ENCODE measurements around the gene ANKHD1.
"Not testable (repeated sequence)": the region's sequence is repeated elsewhere in the genome, so short reads cannot be mapped to it uniquely, and the experiment has no call there.

Gene ANKHD1

DNA sequence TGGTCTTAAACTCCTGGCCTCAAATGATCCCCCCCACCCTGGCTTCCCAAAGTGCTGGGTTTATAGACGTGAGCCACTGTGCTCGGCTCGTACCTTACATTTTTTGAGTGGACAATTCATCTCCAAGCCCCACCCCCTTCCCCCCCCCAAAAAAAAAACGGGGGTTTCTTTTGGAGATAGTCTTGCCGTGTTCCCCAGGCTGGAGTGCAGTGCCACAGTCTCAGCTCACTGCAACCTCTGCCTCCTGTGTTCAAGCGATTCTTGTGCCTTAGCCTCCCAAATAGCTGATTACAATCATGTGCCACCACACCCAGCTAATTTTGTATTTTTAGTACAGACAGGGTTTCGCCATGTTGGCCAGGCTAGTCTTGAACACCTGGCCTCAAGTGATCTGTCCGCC, 31.3 kb downstream of the ANKHD1 start:
- TF ChIP-seq GABPA (IDR thresholded peaks at IDR 0.05; ENCODE audit: low read depth) (no peak), POLR2AphosphoS5 (IDR thresholded peaks at IDR 0.05; ENCODE audit: low read depth) (no peak), SPI1 (IDR thresholded peaks at IDR 0.05; ENCODE audit: borderline replicate concordance, low read depth) (no peak)
- TF ChIP-seq, protein P1, sequence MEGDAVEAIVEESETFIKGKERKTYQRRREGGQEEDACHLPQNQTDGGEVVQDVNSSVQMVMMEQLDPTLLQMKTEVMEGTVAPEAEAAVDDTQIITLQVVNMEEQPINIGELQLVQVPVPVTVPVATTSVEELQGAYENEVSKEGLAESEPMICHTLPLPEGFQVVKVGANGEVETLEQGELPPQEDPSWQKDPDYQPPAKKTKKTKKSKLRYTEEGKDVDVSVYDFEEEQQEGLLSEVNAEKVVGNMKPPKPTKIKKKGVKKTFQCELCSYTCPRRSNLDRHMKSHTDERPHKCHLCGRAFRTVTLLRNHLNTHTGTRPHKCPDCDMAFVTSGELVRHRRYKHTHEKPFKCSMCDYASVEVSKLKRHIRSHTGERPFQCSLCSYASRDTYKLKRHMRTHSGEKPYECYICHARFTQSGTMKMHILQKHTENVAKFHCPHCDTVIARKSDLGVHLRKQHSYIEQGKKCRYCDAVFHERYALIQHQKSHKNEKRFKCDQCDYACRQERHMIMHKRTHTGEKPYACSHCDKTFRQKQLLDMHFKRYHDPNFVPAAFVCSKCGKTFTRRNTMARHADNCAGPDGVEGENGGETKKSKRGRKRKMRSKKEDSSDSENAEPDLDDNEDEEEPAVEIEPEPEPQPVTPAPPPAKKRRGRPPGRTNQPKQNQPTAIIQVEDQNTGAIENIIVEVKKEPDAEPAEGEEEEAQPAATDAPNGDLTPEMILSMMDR (IDR thresholded peaks at IDR 0.05; ENCODE audit: insufficient read depth, low read length) = no peak
- TF ChIP-seq, protein P2, sequence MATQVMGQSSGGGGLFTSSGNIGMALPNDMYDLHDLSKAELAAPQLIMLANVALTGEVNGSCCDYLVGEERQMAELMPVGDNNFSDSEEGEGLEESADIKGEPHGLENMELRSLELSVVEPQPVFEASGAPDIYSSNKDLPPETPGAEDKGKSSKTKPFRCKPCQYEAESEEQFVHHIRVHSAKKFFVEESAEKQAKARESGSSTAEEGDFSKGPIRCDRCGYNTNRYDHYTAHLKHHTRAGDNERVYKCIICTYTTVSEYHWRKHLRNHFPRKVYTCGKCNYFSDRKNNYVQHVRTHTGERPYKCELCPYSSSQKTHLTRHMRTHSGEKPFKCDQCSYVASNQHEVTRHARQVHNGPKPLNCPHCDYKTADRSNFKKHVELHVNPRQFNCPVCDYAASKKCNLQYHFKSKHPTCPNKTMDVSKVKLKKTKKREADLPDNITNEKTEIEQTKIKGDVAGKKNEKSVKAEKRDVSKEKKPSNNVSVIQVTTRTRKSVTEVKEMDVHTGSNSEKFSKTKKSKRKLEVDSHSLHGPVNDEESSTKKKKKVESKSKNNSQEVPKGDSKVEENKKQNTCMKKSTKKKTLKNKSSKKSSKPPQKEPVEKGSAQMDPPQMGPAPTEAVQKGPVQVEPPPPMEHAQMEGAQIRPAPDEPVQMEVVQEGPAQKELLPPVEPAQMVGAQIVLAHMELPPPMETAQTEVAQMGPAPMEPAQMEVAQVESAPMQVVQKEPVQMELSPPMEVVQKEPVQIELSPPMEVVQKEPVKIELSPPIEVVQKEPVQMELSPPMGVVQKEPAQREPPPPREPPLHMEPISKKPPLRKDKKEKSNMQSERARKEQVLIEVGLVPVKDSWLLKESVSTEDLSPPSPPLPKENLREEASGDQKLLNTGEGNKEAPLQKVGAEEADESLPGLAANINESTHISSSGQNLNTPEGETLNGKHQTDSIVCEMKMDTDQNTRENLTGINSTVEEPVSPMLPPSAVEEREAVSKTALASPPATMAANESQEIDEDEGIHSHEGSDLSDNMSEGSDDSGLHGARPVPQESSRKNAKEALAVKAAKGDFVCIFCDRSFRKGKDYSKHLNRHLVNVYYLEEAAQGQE (IDR thresholded peaks at IDR 0.05; ENCODE audit: insufficient replicate concordance, low read depth) = no peak
- H3K4me3 ChIP-seq (replicated peaks; ENCODE audit: insufficient read depth, low read length) = no peak overlapping the region
- no peaks in the 10 kb centered on the region for H3K27me3 ChIP-seq (ENCODE audit: insufficient read depth, poor library complexity, severe bottlenecking)
- no peak overlapping the region for H3K27ac ChIP-seq (replicated peaks)
- no peak for DNase-seq (ENCODE audit: low read depth in 1 of 2, low spot score in 1 of 2)

DNA sequence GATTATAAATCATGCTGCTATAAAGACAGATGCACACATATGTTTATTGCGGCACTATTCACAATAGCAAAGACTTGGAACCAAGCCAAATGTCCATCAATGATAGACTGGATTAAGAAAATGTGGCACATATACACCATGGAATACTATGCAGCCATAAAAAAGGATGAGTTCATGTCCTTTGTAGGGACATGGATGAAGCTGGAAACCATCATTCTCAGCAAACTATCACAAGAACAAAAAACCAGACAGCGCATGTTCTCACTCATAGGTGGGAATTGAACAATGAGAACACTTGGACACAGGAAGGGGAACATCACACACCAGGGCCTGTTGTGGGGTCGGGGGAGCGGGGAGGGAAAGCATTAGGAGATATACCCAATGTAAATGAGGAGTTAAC, 55.7 kb downstream of the ANKHD1 start:
- not testable (repeated sequence) for H3K27me3 ChIP-seq (ENCODE audit: insufficient read depth, poor library complexity, severe bottlenecking); DNase-seq (ENCODE audit: low read depth in 1 of 2, low spot score in 1 of 2); H3K27ac ChIP-seq (replicated peaks); H3K4me3 ChIP-seq (replicated peaks; ENCODE audit: insufficient read depth, low read length)

DNA sequence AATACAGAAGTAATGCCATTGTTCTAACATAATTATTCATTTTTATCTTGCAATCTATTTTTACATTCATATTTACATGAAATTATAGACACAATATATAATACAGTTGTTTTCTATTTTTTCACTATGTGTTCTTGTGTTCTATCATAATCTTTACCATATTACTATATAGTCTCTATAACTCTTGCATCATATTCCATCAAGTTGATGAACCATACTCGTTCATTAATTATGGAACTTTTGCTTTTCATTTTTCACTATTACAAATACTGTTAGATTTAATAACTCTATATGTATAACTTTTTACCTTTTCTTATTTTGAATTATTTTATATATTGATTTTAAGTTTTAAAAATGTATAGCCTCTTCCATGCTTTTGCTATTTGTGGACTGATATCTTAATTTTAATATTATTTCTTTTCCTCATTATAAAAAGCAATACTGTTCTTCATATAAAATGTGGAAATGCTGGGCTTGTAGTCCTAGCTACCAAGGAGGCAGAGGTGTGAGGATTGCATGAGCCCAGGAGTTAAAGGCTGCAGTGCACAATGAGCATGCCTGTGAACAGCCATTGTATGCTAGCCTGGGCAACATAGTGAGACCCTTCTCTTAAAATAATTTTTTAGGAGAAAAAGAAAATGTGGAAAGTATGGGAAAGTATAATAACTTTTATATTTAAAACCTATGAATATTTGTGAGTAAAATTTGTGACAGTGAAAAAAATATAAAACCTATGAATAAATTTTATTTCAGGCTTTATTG, 65.5 kb downstream of the ANKHD1 start:
- Histone ChIP-seq H3K4me3 (replicated peaks; ENCODE audit: insufficient read depth, low read length) (no peak overlapping the region), H3K27ac (replicated peaks) (no peak overlapping the region), H3K27me3 (ENCODE audit: insufficient read depth, poor library complexity, severe bottlenecking) (no peaks in the 10 kb centered on the region)
- TF ChIP-seq POLR2AphosphoS5 (IDR thresholded peaks at IDR 0.05; ENCODE audit: low read depth) (no peak), SPI1 (IDR thresholded peaks at IDR 0.05; ENCODE audit: borderline replicate concordance, low read depth) (no peak), GABPA (IDR thresholded peaks at IDR 0.05; ENCODE audit: low read depth) (no peak)
- TF ChIP-seq, protein P2 (IDR thresholded peaks at IDR 0.05; ENCODE audit: insufficient replicate concordance, low read depth) = no peak
- TF ChIP-seq, protein P1 (IDR thresholded peaks at IDR 0.05; ENCODE audit: insufficient read depth, low read length) = no peak
- DNase-seq (ENCODE audit: low read depth in 1 of 2, low spot score in 1 of 2) = no peak

DNA sequence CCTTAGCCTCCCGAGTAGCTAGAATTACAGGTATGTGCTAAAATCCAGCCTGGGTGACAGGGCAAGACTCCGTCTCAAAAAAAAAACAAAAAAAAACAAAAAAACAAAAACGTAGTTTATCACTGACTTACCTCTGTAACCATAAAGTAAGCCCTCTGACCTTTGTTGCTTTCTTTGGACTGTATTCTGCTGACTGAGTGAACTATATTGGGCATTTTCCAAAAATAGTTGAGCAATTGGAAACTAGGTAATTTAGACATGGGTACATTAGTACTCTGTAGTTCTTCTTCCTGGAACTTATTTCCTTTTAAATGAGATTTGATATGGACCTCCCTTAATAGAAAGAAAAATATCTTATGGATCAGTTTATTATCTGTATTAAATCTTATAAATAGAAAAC, 66.6 kb downstream of the ANKHD1 start:
- DNase-seq (ENCODE audit: low read depth in 1 of 2, low spot score in 1 of 2) = no peak
- no peak for TF ChIP-seq GABPA (IDR thresholded peaks at IDR 0.05; ENCODE audit: low read depth)
- no peak for TF ChIP-seq SPI1 (IDR thresholded peaks at IDR 0.05; ENCODE audit: borderline replicate concordance, low read depth)
- TF ChIP-seq, protein P2 (IDR thresholded peaks at IDR 0.05; ENCODE audit: insufficient replicate concordance, low read depth) = no peak
- TF ChIP-seq, protein P1 (IDR thresholded peaks at IDR 0.05; ENCODE audit: insufficient read depth, low read length) = no peak
- TF ChIP-seq POLR2AphosphoS5 (IDR thresholded peaks at IDR 0.05; ENCODE audit: low read depth) = no peak
- Histone ChIP-seq H3K27ac (replicated peaks) (no peak overlapping the region), H3K27me3 (ENCODE audit: insufficient read depth, poor library complexity, severe bottlenecking) (no peaks in the 10 kb centered on the region), H3K4me3 (replicated peaks; ENCODE audit: insufficient read depth, low read length) (no peak overlapping the region)
